K562 (cell line): Measurements from ENCODE around the gene CZIB.

Experiments
- EGR1 ChIP-seq: fragments of 450-650 bp; conservative IDR thresholded peaks from 2 replicates; pipeline ENCODE4 v1.6.1; 2017; ENCODE audit warnings: mild to moderate bottlenecking
- HDAC1 ChIP-seq, 2 experiments: fragments of 450-650 bp; IDR thresholded peaks; 2 replicates each; pipeline ENCODE4 v1.6.1; 2016 to 2017; ENCODE audit warnings: inconsistent platforms in 1 of 2, mild to moderate bottlenecking in 1 of 2, moderate library complexity in 1 of 2
- HNRNPLL ChIP-seq: fragments of 200-400 bp; formaldehyde crosslinking; IDR thresholded peaks from 2 replicates; pipeline ENCODE4 v1.6.1; 2017; ENCODE audit warnings: low read length, low read depth, mild to moderate bottlenecking; ENCODE audit not compliant: poor library complexity, severe bottlenecking
- MEF2A ChIP-seq: IDR thresholded peaks from 2 replicates; pipeline ENCODE4 v1.6.1; 2011; ENCODE audit warnings: low read depth, mild to moderate bottlenecking, low read length, moderate library complexity; ENCODE audit not compliant: control insufficient read depth
- PURB ChIP-seq: sonication (generic); formaldehyde crosslinking; IDR thresholded peaks from 2 replicates; pipeline ENCODE4 v1.9.0; 2021; ENCODE audit warnings: low read depth, mild to moderate bottlenecking, missing genetic modification reagents
- RNF2 ChIP-seq: sonication (generic); IDR thresholded peaks from 2 replicates; pipeline ENCODE4 v1.6.1; 2016
- TF ChIP-seq, protein P1 (sequence below): sonication (generic); formaldehyde crosslinking; IDR thresholded peaks from 2 replicates; pipeline ENCODE4 v1.8.0; 2022; ENCODE audit warnings: missing genetic modification reagents, mild to moderate bottlenecking, moderate library complexity, borderline replicate concordance
- TF ChIP-seq, protein P2 (sequence below), 3 experiments: IDR thresholded peaks in 2 of 3; conservative IDR thresholded peaks in 1 of 3; 2 replicates each; pipeline ENCODE4 v1.5.1; 2011 to 2012; ENCODE audit warnings: low read length in 3 of 3, mild to moderate bottlenecking in 3 of 3, control low read depth in 2 of 3, improper control_type of control experiment in 1 of 3, inconsistent platforms in 1 of 3, low read depth in 1 of 3, mixed read lengths in 1 of 3, moderate library complexity in 1 of 3; ENCODE audit not compliant: insufficient read depth in 2 of 3
- TF ChIP-seq, protein P3 (sequence below), 2 experiments: IDR thresholded peaks; 2 replicates each; pipeline ENCODE4 v1.6.1; 2011; ENCODE audit warnings: borderline replicate concordance in 1 of 2, control low read depth in 1 of 2, low read depth in 1 of 2, low read length in 1 of 2, mild to moderate bottlenecking in 1 of 2, mixed read lengths in 1 of 2, moderate library complexity in 1 of 2; ENCODE audit not compliant: insufficient read depth in 1 of 2, insufficient read length in 1 of 2, poor library complexity in 1 of 2, severe bottlenecking in 1 of 2; ENCODE audit errors: extremely low read depth in 1 of 2
- TF ChIP-seq, protein P4 (sequence below): sonication (generic); formaldehyde crosslinking; IDR thresholded peaks from 2 replicates; pipeline ENCODE4 v1.8.1; 2022; ENCODE audit warnings: missing genetic modification reagents

DNA sequence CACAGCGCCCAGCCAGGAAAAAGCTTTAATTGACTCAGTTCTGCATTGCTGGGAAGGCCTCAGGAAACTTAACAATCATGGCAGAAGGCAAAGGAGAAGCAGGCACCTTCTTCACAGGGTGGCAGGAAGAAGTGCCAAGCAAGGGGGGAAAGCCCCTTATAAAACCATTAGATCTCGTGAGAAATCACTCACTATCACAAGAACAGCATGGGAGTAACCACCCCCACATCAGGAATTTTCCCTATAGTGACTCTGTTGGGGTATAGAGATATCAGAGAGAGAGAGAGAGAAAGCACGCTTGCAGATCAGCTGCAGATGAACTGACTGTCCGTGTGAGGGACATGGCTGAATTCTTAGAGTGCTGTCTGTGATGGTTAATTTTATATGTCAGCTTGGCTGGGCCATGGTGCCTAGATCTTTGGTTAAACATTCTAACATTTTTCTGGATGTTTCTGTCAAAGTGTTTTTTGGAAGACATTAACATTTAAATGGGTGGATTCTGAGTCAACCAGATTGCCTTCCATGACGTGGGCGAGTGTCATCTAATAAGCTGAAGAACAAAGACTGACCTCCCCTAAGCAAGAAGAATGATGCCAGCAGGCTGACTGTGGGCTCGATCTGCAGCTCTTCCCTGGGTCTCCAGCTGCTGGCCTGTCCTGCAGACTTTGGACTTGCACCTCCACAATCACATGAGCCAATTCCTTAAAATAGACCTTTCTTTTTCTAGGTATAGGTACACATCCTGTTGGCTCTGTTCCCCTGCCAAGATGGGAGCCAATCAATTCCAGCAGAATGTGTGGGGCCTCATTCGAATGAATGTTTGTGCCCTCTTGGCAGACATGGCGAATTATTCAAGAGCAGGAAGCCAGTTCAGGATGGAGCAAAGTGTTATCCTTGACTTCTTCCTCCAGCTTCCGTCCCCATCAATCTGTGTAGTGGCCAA is 45.2 kb downstream of the CZIB start:
- TF ChIP-seq RNF2: no peak
- TF ChIP-seq EGR1: no peak
- TF ChIP-seq, protein P1, sequence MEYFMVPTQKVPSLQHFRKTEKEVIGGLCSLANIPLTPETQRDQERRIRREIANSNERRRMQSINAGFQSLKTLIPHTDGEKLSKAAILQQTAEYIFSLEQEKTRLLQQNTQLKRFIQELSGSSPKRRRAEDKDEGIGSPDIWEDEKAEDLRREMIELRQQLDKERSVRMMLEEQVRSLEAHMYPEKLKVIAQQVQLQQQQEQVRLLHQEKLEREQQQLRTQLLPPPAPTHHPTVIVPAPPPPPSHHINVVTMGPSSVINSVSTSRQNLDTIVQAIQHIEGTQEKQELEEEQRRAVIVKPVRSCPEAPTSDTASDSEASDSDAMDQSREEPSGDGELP (CRISPR knock-in tag): no peak
- TF ChIP-seq, protein P2, sequence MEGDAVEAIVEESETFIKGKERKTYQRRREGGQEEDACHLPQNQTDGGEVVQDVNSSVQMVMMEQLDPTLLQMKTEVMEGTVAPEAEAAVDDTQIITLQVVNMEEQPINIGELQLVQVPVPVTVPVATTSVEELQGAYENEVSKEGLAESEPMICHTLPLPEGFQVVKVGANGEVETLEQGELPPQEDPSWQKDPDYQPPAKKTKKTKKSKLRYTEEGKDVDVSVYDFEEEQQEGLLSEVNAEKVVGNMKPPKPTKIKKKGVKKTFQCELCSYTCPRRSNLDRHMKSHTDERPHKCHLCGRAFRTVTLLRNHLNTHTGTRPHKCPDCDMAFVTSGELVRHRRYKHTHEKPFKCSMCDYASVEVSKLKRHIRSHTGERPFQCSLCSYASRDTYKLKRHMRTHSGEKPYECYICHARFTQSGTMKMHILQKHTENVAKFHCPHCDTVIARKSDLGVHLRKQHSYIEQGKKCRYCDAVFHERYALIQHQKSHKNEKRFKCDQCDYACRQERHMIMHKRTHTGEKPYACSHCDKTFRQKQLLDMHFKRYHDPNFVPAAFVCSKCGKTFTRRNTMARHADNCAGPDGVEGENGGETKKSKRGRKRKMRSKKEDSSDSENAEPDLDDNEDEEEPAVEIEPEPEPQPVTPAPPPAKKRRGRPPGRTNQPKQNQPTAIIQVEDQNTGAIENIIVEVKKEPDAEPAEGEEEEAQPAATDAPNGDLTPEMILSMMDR (IDR thresholded peaks at IDR 0.05 in 2 of 3, conservative IDR thresholded peaks at IDR 0.05 in 1 of 3; ENCODE audit: insufficient read depth in 2 of 3, low read depth in 1 of 3, low read length in 3 of 3): no peak
- no peak for TF ChIP-seq HDAC1 (IDR thresholded peaks at IDR 0.05)
- no peak for TF ChIP-seq HNRNPLL
- TF ChIP-seq MEF2A: no peak
- TF ChIP-seq, protein P3, sequence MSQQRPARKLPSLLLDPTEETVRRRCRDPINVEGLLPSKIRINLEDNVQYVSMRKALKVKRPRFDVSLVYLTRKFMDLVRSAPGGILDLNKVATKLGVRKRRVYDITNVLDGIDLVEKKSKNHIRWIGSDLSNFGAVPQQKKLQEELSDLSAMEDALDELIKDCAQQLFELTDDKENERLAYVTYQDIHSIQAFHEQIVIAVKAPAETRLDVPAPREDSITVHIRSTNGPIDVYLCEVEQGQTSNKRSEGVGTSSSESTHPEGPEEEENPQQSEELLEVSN (IDR thresholded peaks at IDR 0.05; ENCODE audit: borderline replicate concordance in 1 of 2, extremely low read depth in 1 of 2, insufficient read depth in 1 of 2, insufficient read length in 1 of 2, low read depth in 1 of 2, low read length in 1 of 2, poor library complexity in 1 of 2, severe bottlenecking in 1 of 2): no peak
- no peak for TF ChIP-seq PURB (CRISPR knock-in tag)
- TF ChIP-seq, protein P4, sequence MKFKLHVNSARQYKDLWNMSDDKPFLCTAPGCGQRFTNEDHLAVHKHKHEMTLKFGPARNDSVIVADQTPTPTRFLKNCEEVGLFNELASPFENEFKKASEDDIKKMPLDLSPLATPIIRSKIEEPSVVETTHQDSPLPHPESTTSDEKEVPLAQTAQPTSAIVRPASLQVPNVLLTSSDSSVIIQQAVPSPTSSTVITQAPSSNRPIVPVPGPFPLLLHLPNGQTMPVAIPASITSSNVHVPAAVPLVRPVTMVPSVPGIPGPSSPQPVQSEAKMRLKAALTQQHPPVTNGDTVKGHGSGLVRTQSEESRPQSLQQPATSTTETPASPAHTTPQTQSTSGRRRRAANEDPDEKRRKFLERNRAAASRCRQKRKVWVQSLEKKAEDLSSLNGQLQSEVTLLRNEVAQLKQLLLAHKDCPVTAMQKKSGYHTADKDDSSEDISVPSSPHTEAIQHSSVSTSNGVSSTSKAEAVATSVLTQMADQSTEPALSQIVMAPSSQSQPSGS: no peak
